WI38 (cell line): Measurements from ENCODE around the gene GPR89B.
"Not testable (repeated sequence)": the region's sequence is repeated elsewhere in the genome, so short reads cannot be mapped to it uniquely, and the experiment has no call there.

ENCODE experiments used
- H3K4me3 ChIP-seq: 2 replicates; pipeline ENCODE4 v1.5.1; 2011; ENCODE audit warnings: low read depth, mild to moderate bottlenecking, control low read depth, low read length
- CTCF ChIP-seq: IDR thresholded peaks from 2 replicates; pipeline ENCODE4 v1.5.1; 2012; ENCODE audit warnings: low read depth, mild to moderate bottlenecking, control low read depth, low read length

The GPR89B gene

DNA sequence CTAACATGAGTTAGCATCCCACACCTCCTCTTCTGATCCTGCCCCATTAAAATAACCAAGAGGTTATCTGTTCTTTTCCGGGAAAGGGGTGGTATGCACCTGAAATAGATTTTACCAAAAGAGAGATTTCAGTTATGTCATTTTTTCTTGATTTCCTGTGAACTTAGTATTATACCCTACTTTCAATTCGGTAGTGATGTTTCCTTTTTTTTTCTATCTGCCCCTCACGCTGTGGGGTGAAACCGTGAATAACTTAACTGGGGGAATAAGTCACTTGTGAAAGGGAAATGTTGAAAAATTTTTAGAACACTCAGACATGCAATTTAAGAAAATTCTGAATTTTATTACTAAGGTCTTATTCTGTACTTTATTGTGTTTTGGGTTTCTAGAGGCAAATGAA, 65.2 kb downstream of the GPR89B start:
- not testable (repeated sequence) for H3K4me3 ChIP-seq

GRCh38 chr1:147993825-147994615, 65.8 kb downstream of the GPR89B start:
- not testable (repeated sequence) for H3K4me3 ChIP-seq

DNA sequence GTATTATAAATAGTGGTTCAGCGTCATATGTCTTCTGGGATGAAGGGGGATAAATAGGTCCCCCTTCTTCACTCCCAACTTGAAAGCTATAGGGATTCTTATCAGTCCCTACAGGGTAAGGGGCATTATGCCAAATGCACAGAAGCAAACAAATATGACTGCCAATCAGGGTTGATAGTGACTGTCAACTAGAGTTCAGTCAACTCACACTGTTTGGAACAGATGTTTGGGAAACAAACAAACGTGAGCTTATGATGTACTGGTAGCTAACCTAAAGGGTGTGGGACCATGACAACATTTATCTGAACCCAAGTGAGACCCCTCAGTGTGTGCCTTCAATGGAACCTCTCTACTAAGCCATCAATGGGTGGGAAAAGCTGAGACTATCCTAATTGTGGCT, 67.9 kb downstream of the GPR89B start:
- not testable (repeated sequence) for H3K4me3 ChIP-seq

DNA sequence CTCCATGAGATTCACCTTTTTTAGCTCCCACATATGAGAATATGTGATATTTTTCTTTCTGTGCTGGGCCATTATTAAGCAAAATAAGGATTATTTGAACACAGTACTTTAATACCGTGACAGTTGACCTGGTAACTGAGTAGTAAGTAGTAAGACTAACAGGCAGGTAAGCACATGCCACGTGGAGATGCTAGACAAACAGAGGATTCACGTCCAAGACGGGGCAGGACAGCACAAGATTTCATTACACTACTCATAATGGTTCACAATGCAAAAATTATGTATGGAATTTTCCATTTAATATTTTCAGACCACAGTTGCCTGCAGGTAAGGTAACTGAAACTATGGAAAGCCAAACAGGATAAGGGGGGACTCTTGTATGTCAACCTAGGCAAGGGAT, 79.5 kb downstream of the GPR89B start:
- not testable (repeated sequence) for H3K4me3 ChIP-seq

- no peak overlapping the region for H3K4me3 ChIP-seq
- no peak for TF ChIP-seq CTCF
Observed at GRCh38 chr1:148010527-148010926, 82.3 kb downstream of the GPR89B start.

DNA sequence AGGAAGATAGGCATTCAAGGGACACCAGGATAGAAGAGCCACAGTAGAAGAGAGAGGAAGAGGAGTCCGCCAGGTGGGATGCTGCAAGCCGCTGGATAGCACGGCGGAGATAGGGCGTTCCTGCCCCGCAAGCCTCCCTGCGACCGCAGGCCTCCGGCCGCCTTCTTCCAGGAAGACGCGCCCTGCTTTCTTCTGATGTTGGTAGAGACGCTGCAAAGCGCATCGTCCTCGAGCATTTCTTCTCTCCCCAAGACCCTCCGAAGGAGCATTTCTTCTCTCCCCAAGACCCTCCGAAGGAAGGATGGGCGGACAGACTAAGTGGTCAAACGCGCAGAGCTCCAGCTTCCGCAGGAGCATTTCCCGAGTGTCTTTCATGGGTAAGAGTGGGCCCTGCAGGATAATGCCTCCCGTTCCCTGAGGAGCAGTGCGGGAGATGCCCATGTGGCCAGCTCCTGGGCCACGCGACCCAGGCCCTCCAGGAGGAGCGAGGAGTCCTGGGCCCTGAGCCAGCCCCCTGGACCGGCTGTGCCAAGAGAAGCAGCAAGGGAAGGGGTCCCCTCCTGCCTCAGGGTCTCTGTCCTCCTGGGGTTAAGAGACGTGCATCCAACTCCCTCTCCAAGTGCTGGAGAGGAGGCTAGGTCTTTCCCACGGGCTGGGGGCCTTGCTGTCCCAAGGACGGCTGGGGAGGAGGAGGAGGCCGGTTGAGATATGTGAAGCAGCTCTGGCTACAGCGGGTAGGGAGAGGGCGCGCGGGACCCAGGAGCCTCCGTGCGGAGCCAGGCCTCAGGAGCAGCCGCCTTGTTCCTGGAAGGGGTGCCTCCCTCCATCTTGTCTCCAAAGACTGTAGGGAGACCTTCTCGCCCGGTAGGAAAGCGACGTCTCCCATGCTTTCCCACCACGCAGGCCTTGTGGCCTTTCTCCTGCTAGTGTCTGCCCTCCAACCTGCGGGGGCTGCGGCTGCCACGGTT, 85.2 kb downstream of the GPR89B start:
- H3K4me3 ChIP-seq: not testable (repeated sequence)

GRCh38 chr1:148014289-148015200, 86.3 kb downstream of the GPR89B start:
- H3K4me3 ChIP-seq: not testable (repeated sequence)

DNA sequence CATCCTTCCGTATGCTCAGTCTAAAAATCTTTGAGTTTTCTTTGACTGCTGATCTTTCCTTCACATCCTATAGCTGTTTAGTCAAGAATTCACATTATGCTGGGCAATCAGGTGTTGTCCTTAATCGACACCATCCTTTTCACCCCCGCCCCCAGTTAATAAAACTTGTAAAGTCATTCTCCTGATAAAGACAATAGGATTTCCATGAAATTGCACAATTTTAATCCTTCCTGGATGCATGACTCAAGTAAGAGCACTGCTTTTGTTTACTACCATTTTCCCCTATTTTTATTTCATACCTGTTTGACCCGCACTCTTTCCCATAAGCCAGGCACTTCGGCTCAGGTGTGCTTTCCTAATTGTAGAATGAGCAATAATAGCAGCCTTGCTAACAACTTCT, 96.7 kb downstream of the GPR89B start:
- not testable (repeated sequence) for H3K4me3 ChIP-seq

DNA sequence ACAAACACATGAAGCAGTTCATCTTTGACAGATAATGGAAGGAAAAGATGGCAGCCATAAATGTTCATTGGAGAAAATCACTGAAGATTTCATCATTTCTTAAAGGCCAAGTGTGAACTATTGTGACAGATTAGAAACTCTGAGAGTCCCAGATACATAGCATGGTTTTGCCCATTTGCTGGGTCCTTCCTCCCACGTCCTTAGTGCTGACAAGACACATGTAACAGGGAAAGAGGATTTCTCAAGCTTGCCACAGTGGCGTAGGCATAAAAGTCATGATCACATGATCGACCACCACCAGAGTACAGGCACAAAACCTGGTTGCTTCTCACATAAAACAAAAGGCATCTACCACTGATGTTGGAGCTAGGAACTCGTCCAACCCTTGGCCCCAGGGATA, 98.8 kb downstream of the GPR89B start:
- not testable (repeated sequence) for H3K4me3 ChIP-seq

DNA sequence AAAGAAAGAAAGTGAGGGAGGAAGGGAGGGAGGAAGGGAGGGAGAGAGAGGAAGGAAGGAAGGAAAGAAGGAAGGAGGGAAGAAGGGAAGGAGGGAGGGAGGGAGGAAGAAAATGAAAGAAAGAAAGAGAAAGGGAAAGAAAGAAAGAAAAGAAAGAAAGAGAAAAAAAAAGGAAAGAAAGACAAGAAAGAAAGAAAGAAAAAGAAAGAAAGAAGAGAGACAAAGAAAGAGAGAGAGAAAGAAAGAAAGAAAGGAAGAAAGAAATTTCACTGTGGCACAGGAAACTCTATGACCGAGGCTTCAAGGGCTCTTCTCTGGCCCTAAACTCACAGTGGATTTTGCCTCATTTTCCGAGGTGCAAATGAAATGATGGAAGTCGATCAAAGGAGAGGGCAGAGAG, 104.0 kb downstream of the GPR89B start:
- H3K4me3 ChIP-seq: not testable (repeated sequence)

GRCh38 chr1:148032690-148033089, 104.5 kb downstream of the GPR89B start:
- not testable (repeated sequence) for H3K4me3 ChIP-seq

DNA sequence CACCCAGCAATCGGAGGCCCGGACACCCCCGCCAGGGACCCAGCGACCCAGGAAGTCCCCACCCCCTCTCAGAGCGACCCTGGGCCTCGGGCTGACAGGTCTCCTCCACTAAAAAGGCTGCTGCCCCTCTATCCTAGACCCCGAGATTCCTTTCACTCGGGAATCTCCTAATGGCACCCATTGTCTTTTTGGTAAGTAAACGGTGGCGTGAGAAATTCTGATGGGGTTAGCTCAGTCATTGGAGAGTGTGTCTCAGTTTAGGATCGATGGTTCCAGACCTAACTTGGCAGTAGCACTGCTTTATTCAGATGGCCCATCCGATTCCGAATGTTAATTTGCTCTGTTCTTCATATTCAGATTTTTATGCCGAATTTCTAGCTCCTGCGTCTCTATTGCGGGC, 104.9 kb downstream of the GPR89B start:
- peak overlapping the region; percentile 17; the same call in 1 of the 2 replicates for H3K4me3 ChIP-seq

GRCh38 chr1:148037850-148038461, 109.7 kb downstream of the GPR89B start:
- peak overlapping the region; percentile 52 for H3K4me3 ChIP-seq

DNA sequence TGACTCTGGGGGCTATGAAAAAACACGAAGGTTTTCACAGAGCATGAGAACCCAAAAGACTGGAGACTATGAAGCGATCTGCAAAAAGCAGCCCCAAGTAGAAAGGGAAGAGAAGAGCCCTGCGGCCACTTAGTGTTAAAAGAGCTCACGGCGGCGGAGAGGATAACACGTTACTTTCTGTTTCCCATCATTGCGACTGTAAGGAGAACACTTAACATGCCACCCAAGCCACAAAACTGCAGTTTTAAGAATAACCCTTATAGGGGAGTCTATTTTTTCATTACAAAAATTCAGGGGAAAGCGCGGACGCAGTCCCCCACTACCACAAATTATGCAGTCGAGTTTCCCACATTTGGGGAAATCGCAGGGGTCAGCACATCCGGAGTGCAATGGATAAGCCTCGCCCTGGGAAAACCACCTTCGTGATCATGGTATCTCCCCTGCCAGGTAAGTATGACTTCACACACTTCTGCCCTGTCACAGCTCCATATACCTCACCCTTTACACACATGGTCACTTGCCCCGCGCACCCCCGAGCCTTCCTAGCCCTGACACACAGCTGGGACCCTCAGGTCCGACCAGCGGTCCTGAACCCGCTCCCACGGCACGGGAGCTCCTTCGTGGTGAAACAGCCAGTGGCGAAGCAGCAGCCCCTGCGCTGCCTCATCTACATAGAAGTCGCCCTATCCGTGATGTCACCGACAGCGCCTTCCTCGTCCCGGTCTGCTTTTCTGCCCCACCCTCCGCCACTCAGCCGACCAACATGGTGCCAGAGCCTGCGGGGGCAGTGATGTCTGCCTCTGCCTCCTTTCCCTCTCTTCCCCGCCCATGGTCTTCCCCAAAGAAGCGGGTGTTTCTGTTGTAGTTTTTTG, 110.5 kb downstream of the GPR89B start:
- H3K4me3 ChIP-seq: peak overlapping the region; percentile 52
